BLaER1 treated with 17β-estradiol and CSF1 and Interleukin-3, amounts not matched to agents 10 nM and 100 nM (cell line): ENCODE measurements around the gene ZNF106.

Experiments used
- H3K27ac ChIP-seq, 11 experiments: shearing (Covaris generic); formaldehyde crosslinking; 2 replicates each; pipeline ENCODE4 v1.8.1; 2022
- H3K27me3 ChIP-seq, 11 experiments: shearing (Covaris generic); formaldehyde crosslinking; 2 replicates each; pipeline ENCODE4 v1.8.1; 2022
- H3K36me3 ChIP-seq, 11 experiments: shearing (Covaris generic); formaldehyde crosslinking; 2 replicates each; pipeline ENCODE4 v1.8.1; 2022
- H3K4me1 ChIP-seq, 10 experiments: shearing (Covaris generic); formaldehyde crosslinking; 2 replicates each; pipeline ENCODE4 v1.8.1; 2022
- H3K4me2 ChIP-seq, 11 experiments: shearing (Covaris generic); formaldehyde crosslinking; 2 replicates each; pipeline ENCODE4 v1.8.1; 2022
- H3K4me3 ChIP-seq, 10 experiments: shearing (Covaris generic); formaldehyde crosslinking; 2 replicates each; pipeline ENCODE4 v1.8.1; 2022
- H3K9ac ChIP-seq, 11 experiments: shearing (Covaris generic); formaldehyde crosslinking; 2 replicates each; pipeline ENCODE4 v1.8.1; 2022
- H3K9me3 ChIP-seq, 11 experiments: shearing (Covaris generic); formaldehyde crosslinking; replicated peaks in 1 of 11; 2 replicates each; pipeline ENCODE4 v1.8.1; 2022
- H4K20me1 ChIP-seq, 11 experiments: shearing (Covaris generic); formaldehyde crosslinking; 2 replicates each; pipeline ENCODE4 v1.8.1; 2022
- Cebpa-rat ChIP-seq, 11 experiments: shearing (Covaris generic); IDR thresholded peaks; 2 replicates each; pipeline ENCODE4 v1.8.1; 2022

ZNF106 gene

DNA sequence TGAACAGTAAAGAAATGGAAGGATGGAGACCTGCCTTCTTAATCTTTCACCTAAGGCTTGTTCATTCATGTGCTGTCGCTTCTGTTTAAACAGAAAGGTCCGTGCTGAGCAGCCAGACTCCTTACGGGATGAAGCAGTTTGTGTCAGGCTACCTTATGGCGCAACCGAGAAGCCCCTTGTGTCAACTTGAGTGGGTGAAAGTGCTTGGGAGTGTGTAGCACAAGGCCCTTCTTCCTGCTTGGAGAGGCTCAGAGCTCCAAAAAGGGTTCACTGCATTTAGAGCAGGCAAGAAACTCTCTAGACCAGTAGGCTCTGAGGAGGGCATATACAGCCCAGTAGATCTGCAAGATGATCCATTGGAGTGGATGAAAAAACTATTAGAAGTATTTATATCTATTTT is 115.7 kb downstream of the ZNF106 start:
- no peak overlapping the region for H3K4me3 ChIP-seq
- H3K9me3 ChIP-seq, result peaks cover 14 to 37% (median 27%) of the 10 kb centered on the region in 11 experiments
- H4K20me1 ChIP-seq, result no peaks in the 10 kb centered on the region
- H3K36me3 ChIP-seq, result peaks cover 0 to 15% (median 0%) of the 10 kb centered on the region in 11 experiments; a peak in 4 of 22 replicates
- H3K4me2 ChIP-seq, result no peak overlapping the region
- H3K27ac ChIP-seq, result no peak overlapping the region
- no peak overlapping the region for H3K9ac ChIP-seq
- H3K4me1 ChIP-seq, result no peaks in the 10 kb centered on the region
- TF ChIP-seq Cebpa-rat (IDR thresholded peaks at IDR 0.05), result no peak
- no peaks in the 10 kb centered on the region for H3K27me3 ChIP-seq

DNA sequence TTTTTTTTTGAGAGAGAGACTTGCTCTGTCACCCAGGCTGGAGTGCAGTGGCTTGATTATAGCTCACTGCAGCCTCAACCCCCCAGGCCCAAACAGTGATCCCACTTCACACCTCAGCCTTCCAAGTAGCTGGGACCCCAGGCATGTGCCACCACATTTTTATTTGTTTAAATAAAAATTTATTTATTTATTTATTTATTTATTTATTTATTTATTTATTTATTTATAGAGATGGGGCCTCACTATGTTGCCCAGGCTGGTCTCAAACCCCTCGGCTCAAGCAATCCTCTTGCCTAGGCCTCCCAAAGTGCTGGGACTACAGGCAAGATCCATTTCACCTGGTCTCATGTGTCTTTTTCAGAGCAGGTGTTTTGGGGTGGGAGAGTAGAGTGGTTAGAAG is 116.1 kb downstream of the ZNF106 start:
- no peak for TF ChIP-seq Cebpa-rat (IDR thresholded peaks at IDR 0.05)

DNA sequence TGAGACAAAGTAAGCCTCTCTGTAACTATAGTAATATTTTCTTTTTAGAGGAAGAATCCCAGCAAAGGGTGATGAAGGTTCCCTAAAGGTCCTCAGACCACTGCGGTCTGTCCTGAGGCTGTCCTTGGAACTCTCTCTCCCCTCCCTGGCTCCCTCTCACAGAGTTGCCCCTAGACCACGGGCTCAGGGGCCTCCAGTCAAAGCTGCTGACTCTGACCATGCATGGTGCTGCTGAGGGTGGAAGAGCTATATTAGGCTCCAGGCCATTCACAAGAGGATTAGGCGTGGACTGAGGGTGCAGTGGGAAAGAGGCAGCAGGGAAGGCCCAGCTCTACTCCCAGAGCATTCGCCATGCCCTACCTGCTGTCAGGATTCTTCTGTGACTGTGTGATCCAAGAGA is 117.0 kb downstream of the ZNF106 start:
- H3K27me3 ChIP-seq, result no peaks in the 10 kb centered on the region
- H3K9me3 ChIP-seq, result peaks cover 14 to 31% (median 23%) of the 10 kb centered on the region in 11 experiments
- no peak overlapping the region for H3K27ac ChIP-seq
- H4K20me1 ChIP-seq, result no peaks in the 10 kb centered on the region
- H3K36me3 ChIP-seq, result peaks cover 0 to 15% (median 0%) of the 10 kb centered on the region in 11 experiments; a peak in 4 of 22 replicates
- H3K4me1 ChIP-seq, result no peaks in the 10 kb centered on the region
- no peak overlapping the region for H3K4me3 ChIP-seq
- H3K9ac ChIP-seq, result no peak overlapping the region
- no peak for TF ChIP-seq Cebpa-rat (IDR thresholded peaks at IDR 0.05)
- no peak overlapping the region for H3K4me2 ChIP-seq

More for the DNA sequence above, 116.1 kb downstream of the ZNF106 start:
- H3K4me1 ChIP-seq, result no peaks in the 10 kb centered on the region
- H3K4me3 ChIP-seq, result no peak overlapping the region
- H3K27me3 ChIP-seq, result no peaks in the 10 kb centered on the region
- no peaks in the 10 kb centered on the region for H4K20me1 ChIP-seq
- H3K9me3 ChIP-seq, result peaks cover 14 to 37% (median 27%) of the 10 kb centered on the region in 11 experiments
- no peak overlapping the region for H3K9ac ChIP-seq
- peaks cover 0 to 15% (median 0%) of the 10 kb centered on the region in 11 experiments; a peak in 4 of 22 replicates for H3K36me3 ChIP-seq
- H3K27ac ChIP-seq, result no peak overlapping the region
- no peak overlapping the region for H3K4me2 ChIP-seq

- H3K27me3 ChIP-seq, result no peaks in the 10 kb centered on the region
- no peak overlapping the region for H3K4me2 ChIP-seq
- no peak overlapping the region for H3K4me3 ChIP-seq
- H4K20me1 ChIP-seq, result no peaks in the 10 kb centered on the region
- H3K27ac ChIP-seq, result no peak overlapping the region
- H3K36me3 ChIP-seq, result peaks cover 0 to 15% (median 0%) of the 10 kb centered on the region in 11 experiments; a peak in 4 of 22 replicates
- H3K4me1 ChIP-seq, result no peaks in the 10 kb centered on the region
- TF ChIP-seq Cebpa-rat (IDR thresholded peaks at IDR 0.05), result no peak
- no peak overlapping the region for H3K9ac ChIP-seq
- H3K9me3 ChIP-seq, result peaks cover 12 to 26% (median 18%) of the 10 kb centered on the region in 11 experiments
Measured at GRCh38 chr15:42373274-42373673, 117.7 kb downstream of the ZNF106 start.

DNA sequence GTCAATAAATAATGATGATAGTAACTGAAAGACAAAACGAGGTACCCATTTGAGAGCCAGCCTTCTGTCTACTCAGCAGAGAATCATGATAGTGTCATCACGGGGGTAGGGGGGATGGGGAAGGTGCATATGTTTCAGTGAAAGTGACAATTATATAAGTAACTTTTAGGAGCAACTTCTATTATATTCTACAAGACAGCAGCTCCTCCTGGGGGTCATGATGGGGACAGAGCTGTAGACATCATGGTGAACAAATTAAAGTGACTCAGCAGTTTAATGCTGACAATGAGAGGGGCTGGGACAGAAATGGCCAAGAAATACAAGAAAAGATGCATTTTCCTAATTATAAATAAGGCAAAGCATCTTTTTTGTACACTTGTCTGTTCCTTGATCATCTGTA is 119.8 kb downstream of the ZNF106 start:
- H3K9ac ChIP-seq, result no peak overlapping the region
- H3K27me3 ChIP-seq, result no peaks in the 10 kb centered on the region
- H3K4me3 ChIP-seq, result no peak overlapping the region
- no peak for TF ChIP-seq Cebpa-rat (IDR thresholded peaks at IDR 0.05)
- H3K27ac ChIP-seq, result no peak overlapping the region; a peak in 1 of 22 replicates
- peaks cover 0 to 10% (median 0%) of the 10 kb centered on the region in 11 experiments; a peak in 1 of 22 replicates for H3K36me3 ChIP-seq
- peaks cover 0 to 12% (median 4%) of the 10 kb centered on the region in 11 experiments; a peak in 8 of 22 replicates for H3K9me3 ChIP-seq
- no peaks in the 10 kb centered on the region for H4K20me1 ChIP-seq
- peaks cover 7 to 13% (median 11%) of the 10 kb centered on the region in 10 experiments for H3K4me1 ChIP-seq
- no peak overlapping the region for H3K4me2 ChIP-seq

DNA sequence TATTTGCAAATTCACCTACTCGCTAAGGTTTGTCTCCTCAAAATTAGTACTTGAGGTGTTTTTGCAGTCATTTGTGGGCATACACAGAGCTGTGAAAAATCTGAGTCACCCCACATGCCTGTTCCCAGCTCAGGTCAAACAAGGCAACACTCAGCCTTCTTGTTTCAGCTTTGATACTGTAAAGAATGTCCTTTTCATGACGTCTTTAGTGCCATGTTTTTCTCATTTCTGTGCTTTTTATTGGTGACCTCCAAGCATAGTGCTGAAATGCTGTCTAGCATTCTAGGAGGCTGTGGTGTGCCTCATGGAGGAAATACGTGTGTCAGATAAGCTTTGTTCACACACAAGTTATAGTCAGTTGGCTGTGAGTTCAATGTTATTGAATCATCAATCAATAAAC is 122.8 kb downstream of the ZNF106 start:
- H3K9me3 ChIP-seq, result peaks cover 0 to 12% (median 4%) of the 10 kb centered on the region in 11 experiments; a peak in 8 of 22 replicates
- no peak overlapping the region for H3K9ac ChIP-seq
- TF ChIP-seq Cebpa-rat (IDR thresholded peaks at IDR 0.05), result no peak
- H3K36me3 ChIP-seq, result peaks cover 0 to 10% (median 0%) of the 10 kb centered on the region in 11 experiments; a peak in 1 of 22 replicates
- H3K4me3 ChIP-seq, result no peak overlapping the region
- no peak overlapping the region for H3K27ac ChIP-seq
- no peaks in the 10 kb centered on the region for H4K20me1 ChIP-seq
- peaks cover 7 to 13% (median 11%) of the 10 kb centered on the region in 10 experiments for H3K4me1 ChIP-seq
- no peak overlapping the region for H3K4me2 ChIP-seq
- H3K27me3 ChIP-seq, result no peaks in the 10 kb centered on the region

DNA sequence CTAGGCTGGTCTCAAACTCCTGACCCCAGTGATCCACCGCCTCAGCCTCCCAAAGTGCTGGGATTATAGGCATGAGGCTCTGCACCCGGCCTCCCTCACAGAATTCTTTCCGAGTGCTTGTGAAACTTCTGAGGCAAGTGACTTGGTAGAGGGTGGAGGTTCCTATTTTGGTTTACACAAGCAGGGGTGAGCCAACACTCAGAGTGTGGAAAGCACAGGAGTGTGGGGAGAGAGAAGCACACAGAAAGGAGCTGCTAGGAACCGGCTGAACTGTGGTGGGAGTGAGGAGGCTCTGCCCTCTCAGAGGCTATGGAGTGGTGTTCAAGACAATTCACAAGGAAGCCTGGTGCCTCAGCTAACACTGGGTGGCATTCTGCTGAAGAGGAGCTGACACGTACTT is 123.9 kb downstream of the ZNF106 start:
- Histone ChIP-seq H3K27ac (no peak overlapping the region), H3K36me3 (peaks cover 0 to 7% (median 0%) of the 10 kb centered on the region in 11 experiments; a peak in 1 of 22 replicates), H3K9me3 (peaks cover 0 to 12% (median 4%) of the 10 kb centered on the region in 11 experiments; a peak in 8 of 22 replicates), H3K4me2 (peak overlapping the region; percentile 16 to 46 (median 34); a peak in 20 of 22 replicates), H4K20me1 (no peaks in the 10 kb centered on the region), H3K4me3 (no peak overlapping the region), H3K9ac (no peak overlapping the region), H3K4me1 (peaks cover 7 to 13% (median 11%) of the 10 kb centered on the region in 10 experiments), H3K27me3 (no peaks in the 10 kb centered on the region)
- TF ChIP-seq Cebpa-rat (IDR thresholded peaks at IDR 0.05), result no peak

DNA sequence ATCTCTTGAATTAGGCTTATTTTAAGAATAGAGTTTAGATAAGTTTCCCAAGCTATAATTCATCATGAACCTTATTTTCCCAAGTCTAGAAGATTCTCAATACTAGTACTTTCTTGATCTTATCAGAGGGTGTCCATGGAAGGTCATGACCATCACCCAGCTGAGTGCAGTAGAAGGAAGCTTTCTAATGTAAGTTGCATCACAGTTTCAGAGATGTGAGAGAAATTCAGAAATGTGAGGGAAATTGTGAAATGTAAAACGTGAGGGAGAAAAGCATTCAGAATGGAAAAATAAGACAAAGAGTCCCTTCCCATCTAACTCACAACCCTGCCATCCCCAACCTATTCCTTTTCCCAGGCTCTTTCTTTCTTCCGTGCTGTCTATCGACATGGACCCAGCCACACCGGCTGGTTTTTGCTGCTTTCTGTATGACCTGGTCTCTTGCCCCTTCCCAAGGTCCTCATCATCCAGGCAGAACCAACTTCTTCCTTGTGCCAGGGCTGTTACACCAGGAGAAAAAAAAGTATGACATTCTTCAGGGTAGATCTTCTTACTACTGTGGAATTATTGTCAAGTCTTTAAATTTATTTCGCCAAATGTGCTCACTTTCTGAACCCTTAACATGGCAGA is 124.9 kb downstream of the ZNF106 start:
- Histone ChIP-seq H3K27ac (no peak overlapping the region), H3K4me2 (no peak overlapping the region), H4K20me1 (no peaks in the 10 kb centered on the region), H3K27me3 (no peaks in the 10 kb centered on the region), H3K4me1 (peaks cover 7 to 13% (median 11%) of the 10 kb centered on the region in 10 experiments), H3K9me3 (peaks cover 0 to 7% (median 0%) of the 10 kb centered on the region in 11 experiments; a peak in 5 of 22 replicates), H3K4me3 (no peak overlapping the region), H3K36me3 (peaks cover 0 to 6% (median 0%) of the 10 kb centered on the region in 11 experiments; a peak in 1 of 22 replicates), H3K9ac (no peak overlapping the region)
- no peak for TF ChIP-seq Cebpa-rat (IDR thresholded peaks at IDR 0.05)

GRCh38 chr15:42364529-42364928 is 126.4 kb downstream of the ZNF106 start:
- Histone ChIP-seq H3K9me3 (peaks cover 0 to 7% (median 0%) of the 10 kb centered on the region in 11 experiments; a peak in 3 of 22 replicates), H3K4me2 (no peak overlapping the region), H3K27ac (no peak overlapping the region), H3K4me1 (peaks cover 7 to 21% (median 11%) of the 10 kb centered on the region in 10 experiments), H3K4me3 (no peak overlapping the region), H3K9ac (no peak overlapping the region), H3K36me3 (peaks cover 0 to 14% (median 0%) of the 10 kb centered on the region in 11 experiments; a peak in 4 of 22 replicates), H3K27me3 (no peaks in the 10 kb centered on the region), H4K20me1 (no peaks in the 10 kb centered on the region)
- TF ChIP-seq Cebpa-rat (IDR thresholded peaks at IDR 0.05), result no peak
